ENCODE measurements around the gene RAB33B. TPM values are rescaled to one million over a fixed set of nuclear protein-coding genes. Genes with fewer than 3 reads are reported as not detected.

RAB33B gene
- total and polyA plus RNA-seq, 9 of the 15 experiments (the other 6 are each of a cell fraction or from before 2014, with no cell fraction given), result 1.7 to 3.7 (median 3.0) TPM

DNA sequence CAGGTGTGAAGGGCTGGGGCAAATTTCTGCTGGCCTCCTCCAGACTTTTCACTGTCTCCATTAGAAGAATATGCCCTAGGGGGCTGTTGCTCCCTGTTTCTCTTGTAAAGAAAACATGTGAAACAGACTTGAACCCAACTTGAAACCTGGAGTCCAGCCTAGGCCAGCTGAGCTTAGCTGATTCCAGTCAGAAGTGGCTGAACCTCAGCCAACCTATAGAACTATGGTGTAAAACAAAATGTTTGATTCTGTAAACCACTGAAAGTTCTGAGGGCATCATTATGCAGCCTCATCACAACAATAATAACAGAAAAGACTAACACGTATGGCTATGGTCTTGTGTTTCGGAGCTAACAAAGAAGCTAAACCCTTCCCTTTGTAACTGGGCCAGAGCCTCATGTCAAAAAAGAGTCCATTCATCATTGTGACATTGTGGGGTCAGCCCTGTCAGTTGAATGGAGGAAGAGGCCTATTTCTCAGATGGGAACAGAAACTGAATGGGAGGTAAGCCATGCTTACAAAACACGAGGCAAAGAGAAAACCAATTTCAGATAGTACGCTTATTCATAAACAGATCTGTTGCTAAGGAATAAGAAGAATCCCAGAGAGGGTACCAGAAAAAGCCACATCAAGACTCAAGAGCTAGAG lies 68.0 kb downstream of the RAB33B start:
- Histone ChIP-seq H3K9me3 (replicated peaks; ENCODE audit: control insufficient read depth, insufficient read depth, low read depth, low read length) (no peaks in the 10 kb centered on the region), H3K4me3 (no peak overlapping the region), H3K4me1 (replicated peaks in 1 of 2; ENCODE audit: control insufficient read depth in 2 of 2, insufficient read depth in 2 of 2, low read length in 2 of 2) (no peaks in the 10 kb centered on the region), H3K36me3 (ENCODE audit: control insufficient read depth, insufficient read depth, low read length) (no peaks in the 10 kb centered on the region), H2AFZ (ENCODE audit: low read depth, low read length) (no peak overlapping the region), H3K4me2 (ENCODE audit: insufficient read depth, low read length) (no peak overlapping the region), H3K27me3 (ENCODE audit: control insufficient read depth in 2 of 2, insufficient read depth in 2 of 2, low read length in 2 of 2) (0 out of 5 replicates have a peak, but pooled peaks cover 2 to 4% of the 10 kb centered on the region in 2 experiments), H3K27ac (ENCODE audit: extremely low read depth, low read depth, low read length) (no peak overlapping the region), H4K20me1 (replicated peaks; ENCODE audit: control insufficient read depth, insufficient read depth, low read length) (no peaks in the 10 kb centered on the region), H3K9me1 (ENCODE audit: control insufficient read depth, insufficient read depth, low read length) (no peaks in the 10 kb centered on the region), H3K79me2 (ENCODE audit: control insufficient read depth, insufficient read depth, low read length) (no peaks in the 10 kb centered on the region), H3K9ac (ENCODE audit: insufficient read depth in 1 of 2, low read depth in 2 of 2, low read length in 2 of 2) (no peak overlapping the region)
- FAIRE-seq (no peak), DNase-seq (ENCODE audit: extremely low read depth in 1 of 4, low spot score in 3 of 4) (no peak), ATAC-seq (no peak)
- in situ Hi-C loops (cut with MboI) (no loop called here), intact Hi-C loops (cut with micrococcal nuclease) (no loop called here)
- ChIA-PET POLR2A (interaction anchor here (0.6 kb wide), 1 partner anchor 25 kb away, joined by 3 read pairs; no protein-coding TSS in a partner anchor), CTCF (ENCODE audit: low intra/inter-chr PET ratio) (no interaction called here)
- WGBS (ENCODE audit: insufficient coverage, low coverage, missing lambda C conversion rate), result 34% methylated on average over 4 of the region's 4 CpGs
- TF ChIP-seq BACH1 (tag; IDR thresholded peaks at IDR 0.05), result no peak
- no peak for TF ChIP-seq ZMIZ1 (IDR thresholded peaks at IDR 0.05; ENCODE audit: low read depth in 2 of 2, low read length in 2 of 2)
- TF ChIP-seq, protein P1, sequence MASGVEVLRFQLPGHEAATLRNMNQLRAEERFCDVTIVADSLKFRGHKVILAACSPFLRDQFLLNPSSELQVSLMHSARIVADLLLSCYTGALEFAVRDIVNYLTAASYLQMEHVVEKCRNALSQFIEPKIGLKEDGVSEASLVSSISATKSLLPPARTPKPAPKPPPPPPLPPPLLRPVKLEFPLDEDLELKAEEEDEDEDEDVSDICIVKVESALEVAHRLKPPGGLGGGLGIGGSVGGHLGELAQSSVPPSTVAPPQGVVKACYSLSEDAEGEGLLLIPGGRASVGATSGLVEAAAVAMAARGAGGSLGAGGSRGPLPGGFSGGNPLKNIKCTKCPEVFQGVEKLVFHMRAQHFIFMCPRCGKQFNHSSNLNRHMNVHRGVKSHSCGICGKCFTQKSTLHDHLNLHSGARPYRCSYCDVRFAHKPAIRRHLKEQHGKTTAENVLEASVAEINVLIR (CRISPR knock-in tag; IDR thresholded peaks at IDR 0.05), result no peak
- no peak for TF ChIP-seq TCFL5 (CRISPR knock-in tag; conservative IDR thresholded peaks at IDR 0.05)
- TF ChIP-seq, protein P2, sequence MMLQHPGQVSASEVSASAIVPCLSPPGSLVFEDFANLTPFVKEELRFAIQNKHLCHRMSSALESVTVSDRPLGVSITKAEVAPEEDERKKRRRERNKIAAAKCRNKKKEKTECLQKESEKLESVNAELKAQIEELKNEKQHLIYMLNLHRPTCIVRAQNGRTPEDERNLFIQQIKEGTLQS (IDR thresholded peaks at IDR 0.05), result no peak
- TF ChIP-seq, protein P2 (CRISPR knock-in tag; conservative IDR thresholded peaks at IDR 0.05), result no peak
- no peak for TF ChIP-seq ZNF280B (CRISPR knock-in tag; IDR thresholded peaks at IDR 0.05)
- no peak for TF ChIP-seq NEUROD1 (IDR thresholded peaks at IDR 0.05; ENCODE audit: borderline replicate concordance, low read depth, low read length, partially characterized antibody)
- TF ChIP-seq, protein P3, sequence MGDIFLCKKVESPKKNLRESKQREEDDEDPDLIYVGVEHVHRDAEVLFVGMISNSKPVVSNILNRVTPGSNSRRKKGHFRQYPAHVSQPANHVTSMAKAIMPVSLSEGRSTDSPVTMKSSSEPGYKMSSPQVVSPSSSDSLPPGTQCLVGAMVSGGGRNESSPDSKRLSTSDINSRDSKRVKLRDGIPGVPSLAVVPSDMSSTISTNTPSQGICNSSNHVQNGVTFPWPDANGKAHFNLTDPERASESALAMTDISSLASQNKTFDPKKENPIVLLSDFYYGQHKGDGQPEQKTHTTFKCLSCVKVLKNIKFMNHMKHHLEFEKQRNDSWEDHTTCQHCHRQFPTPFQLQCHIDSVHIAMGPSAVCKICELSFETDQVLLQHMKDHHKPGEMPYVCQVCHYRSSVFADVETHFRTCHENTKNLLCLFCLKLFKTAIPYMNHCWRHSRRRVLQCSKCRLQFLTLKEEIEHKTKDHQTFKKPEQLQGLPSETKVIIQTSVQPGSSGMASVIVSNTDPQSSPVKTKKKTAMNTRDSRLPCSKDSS (IDR thresholded peaks at IDR 0.05; ENCODE audit: low read depth, partially characterized antibody), result no peak
- no TSS peak for BruUV-seq (replicated peaks)

Data from K562 (cell line).